D721Med (cell line): ENCODE data around the gene DPPA3.

Experiments used
- DNase-seq: peaks from one replicate; pipeline ENCODE4 v3.0.0; 2011; ENCODE audit warnings: low spot score; ENCODE audit not compliant: insufficient read length
- FAIRE-seq: peaks from 2 replicates; lab custom pipeline; 2011; peaks lifted over from hg19 to GRCh38; lab: Jason Lieb, UNC
- TF ChIP-seq, protein P1 (sequence below): IDR thresholded peaks from 2 replicates; pipeline ENCODE4 v1.5.1; 2012; ENCODE audit warnings: mild to moderate bottlenecking, control low read depth; ENCODE audit not compliant: insufficient read depth; ENCODE audit errors: missing control alignments

Gene DPPA3

DNA sequence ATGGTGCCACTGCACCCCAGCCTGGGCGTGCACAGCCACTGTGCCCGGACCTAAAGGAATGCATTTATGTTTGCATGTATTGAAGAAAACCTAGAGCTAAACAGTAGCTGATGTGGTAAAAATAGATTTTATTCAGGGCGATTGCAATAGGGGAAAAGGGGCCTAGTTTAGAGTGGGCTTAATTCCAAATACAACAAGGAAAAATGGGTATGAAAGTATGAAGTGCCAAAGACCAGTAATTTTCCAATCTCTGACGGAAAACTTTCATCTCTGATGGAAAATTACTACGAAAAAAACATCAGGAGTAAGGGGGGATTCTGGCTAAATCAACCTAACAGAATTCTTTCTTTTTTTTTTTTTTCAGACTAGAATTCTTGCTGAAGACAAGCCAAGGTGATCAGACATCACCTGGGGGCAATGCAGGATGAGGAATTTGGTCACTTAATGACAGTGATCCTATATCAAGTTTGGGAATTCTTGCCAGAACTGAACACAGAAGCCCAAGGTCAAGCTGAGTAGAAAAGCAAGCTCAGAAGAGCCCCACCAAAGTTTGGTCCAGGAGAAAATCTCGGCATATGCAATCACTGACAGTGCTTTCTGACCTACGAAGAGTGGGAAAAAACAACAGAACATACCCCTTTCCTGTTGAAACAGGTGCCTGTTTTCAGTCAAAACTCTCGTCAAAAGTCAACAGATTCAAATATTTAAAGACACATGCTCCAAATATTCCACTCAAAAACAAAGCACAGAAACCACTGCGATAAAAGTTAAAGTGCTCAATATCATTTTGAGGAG is 31.8 kb upstream of the DPPA3 start:
- TF ChIP-seq, protein P1, sequence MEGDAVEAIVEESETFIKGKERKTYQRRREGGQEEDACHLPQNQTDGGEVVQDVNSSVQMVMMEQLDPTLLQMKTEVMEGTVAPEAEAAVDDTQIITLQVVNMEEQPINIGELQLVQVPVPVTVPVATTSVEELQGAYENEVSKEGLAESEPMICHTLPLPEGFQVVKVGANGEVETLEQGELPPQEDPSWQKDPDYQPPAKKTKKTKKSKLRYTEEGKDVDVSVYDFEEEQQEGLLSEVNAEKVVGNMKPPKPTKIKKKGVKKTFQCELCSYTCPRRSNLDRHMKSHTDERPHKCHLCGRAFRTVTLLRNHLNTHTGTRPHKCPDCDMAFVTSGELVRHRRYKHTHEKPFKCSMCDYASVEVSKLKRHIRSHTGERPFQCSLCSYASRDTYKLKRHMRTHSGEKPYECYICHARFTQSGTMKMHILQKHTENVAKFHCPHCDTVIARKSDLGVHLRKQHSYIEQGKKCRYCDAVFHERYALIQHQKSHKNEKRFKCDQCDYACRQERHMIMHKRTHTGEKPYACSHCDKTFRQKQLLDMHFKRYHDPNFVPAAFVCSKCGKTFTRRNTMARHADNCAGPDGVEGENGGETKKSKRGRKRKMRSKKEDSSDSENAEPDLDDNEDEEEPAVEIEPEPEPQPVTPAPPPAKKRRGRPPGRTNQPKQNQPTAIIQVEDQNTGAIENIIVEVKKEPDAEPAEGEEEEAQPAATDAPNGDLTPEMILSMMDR = no peak
- DNase-seq = no peak
- FAIRE-seq = no peak

DNA sequence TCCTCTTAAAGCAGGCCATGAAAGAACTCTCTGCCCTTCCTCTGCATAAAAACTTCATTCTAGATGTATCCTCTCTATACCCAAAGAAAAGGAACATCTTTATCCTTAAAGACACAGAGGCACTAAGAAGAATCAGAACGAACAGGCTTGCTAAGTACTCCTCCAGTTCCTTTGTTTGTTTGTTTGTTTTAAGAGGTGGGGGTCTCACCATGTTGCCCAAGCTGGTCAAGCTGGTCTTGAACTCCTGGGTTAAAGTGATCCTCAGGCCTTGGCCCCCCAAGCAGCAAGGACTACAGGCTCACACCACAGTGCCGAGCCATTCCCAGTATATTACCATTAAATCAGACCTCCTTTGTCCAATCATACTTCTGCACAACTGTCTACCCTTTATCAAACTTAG is 29.7 kb upstream of the DPPA3 start:
- DNase-seq (no peak), FAIRE-seq (no peak)
- TF ChIP-seq, protein P1 = no peak

DNA sequence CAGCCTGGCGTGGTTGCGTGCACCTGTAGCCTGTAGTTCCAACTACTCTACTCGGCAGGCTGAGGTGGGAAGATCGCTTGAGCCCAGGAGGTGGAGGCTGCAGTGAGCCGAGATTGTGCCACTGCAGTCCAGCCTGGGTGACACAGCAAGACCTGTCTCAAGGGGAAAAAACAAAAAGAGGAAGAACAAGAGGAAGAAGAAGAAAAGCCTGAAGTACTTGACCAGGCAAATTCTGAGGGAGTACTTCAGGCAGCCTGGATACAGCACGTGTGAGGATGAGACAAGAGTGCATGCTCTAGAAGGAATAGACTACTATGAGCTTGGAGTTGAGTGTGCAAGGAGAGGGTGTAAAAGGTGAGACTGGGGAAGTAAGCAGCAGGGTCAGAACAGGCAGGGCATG is 17.4 kb upstream of the DPPA3 start:
- TF ChIP-seq, protein P1 = no peak
- no peak for DNase-seq
- no peak for FAIRE-seq

DNA sequence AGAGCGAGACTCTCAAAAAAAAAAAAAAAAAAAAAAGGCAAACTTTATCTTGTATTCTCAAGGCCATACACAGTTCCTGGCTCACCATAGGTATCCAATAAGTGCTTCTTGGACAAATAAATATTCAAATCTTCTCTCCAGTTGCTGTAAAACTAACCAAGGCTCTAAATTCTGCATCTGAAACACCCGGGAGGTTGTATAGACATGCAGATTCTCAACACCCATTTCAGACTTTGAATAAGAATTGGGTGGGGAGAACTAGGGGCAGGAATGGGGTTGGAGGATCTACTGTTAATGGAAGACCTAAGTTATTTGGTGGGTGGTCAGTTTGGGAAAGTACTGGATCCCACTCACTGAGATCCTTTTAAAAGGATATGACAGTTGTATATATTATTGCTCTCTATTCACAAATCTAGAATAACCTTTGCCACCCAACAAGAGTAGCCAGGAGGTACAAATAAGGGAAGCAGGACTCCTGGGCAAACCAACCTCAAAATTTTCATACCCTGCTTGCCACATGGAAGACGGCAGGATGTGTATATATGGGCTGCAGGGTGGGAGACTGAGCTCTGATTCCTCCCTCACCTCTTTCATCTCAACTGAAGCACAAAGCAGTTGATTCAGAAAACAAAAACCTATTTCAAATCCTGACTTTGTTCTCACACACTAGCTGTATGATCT is 16.5 kb upstream of the DPPA3 start:
- DNase-seq = no peak
- TF ChIP-seq, protein P1 = no peak
- no peak for FAIRE-seq

DNA sequence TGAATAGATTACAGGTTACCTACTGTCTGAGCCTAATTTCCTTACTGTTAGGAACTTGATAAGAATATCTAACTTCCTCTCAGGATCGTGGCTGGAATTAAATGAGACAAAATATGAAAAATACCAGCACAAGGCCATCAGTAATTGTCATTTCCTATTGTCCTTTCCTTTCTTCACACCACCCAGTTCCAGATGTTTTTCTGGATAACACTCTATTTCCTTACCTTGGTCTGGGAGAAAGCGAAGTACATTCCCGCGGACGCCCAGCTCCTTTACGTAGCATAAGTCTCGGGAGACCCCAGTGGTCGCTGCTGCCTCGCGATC is 16.0 kb upstream of the DPPA3 start:
- DNase-seq = no peak
- FAIRE-seq = no peak
- TF ChIP-seq, protein P1 = no peak

DNA sequence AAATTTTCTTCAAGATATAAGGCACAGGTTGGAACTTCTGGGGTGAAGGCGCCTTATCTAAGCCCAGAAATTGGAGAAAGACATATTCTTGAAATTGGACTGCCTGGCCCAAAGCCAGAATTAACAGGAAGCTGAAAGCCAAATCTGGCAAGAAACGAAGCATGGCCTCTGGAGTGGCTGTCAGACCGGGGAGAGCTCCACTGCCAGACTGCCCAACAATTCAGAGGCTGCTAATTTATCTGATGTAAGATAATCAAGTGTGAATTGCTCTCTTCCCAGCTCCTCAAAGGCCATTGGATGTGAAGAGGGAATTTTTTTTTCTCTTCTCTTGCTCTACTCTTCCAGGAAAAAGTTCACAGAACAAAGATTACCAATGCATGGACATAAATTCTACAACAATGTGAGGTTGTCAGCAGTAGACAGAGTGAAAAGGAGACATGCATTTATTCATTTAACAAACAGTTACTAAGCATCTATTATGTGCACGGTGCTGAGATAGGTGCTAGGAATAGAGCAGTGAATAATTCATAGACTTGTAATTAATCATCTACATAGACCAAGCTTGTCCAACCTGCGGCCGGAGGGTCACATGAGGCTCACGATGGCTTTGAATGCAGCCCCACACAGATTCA is 15.6 kb upstream of the DPPA3 start, which contains the start of gene GDF3:
Gene GDF3 (minus strand): TSS at position 210 of the 632 bp plus-strand sequence. CDS start 47 bp downstream, at position 163.
- FAIRE-seq = no peak
- TF ChIP-seq, protein P1 = no peak

More for the DNA sequence above, 15.6 kb upstream of the DPPA3 start, which contains the start of gene GDF3:
- no peak for DNase-seq
